C4-2B (cell line): ENCODE data around the gene TSR1.

Source experiments
- CTCF ChIP-seq: fragments of 450-650 bp; conservative IDR thresholded peaks from 2 replicates; pipeline ENCODE4 v1.5.1; 2017; ENCODE audit warnings: mild to moderate bottlenecking
- ZFX ChIP-seq: fragments of 450-650 bp; IDR thresholded peaks from 2 replicates; pipeline ENCODE4 v1.6.1; 2017

GRCh38 chr17:2277429-2278170 is 58.7 kb downstream of the TSR1 start:
- TF ChIP-seq CTCF, result no peak
- TF ChIP-seq ZFX, result no peak
